C4-2B (cell line): ENCODE results near the gene SFXN5.

Experiments used
- ZFX ChIP-seq: fragments of 450-650 bp; IDR thresholded peaks from 2 replicates; pipeline ENCODE4 v1.6.1; 2017
- TF ChIP-seq, protein P1 (sequence below): fragments of 450-650 bp; conservative IDR thresholded peaks from 2 replicates; pipeline ENCODE4 v1.5.1; 2017; ENCODE audit warnings: mild to moderate bottlenecking

DNA sequence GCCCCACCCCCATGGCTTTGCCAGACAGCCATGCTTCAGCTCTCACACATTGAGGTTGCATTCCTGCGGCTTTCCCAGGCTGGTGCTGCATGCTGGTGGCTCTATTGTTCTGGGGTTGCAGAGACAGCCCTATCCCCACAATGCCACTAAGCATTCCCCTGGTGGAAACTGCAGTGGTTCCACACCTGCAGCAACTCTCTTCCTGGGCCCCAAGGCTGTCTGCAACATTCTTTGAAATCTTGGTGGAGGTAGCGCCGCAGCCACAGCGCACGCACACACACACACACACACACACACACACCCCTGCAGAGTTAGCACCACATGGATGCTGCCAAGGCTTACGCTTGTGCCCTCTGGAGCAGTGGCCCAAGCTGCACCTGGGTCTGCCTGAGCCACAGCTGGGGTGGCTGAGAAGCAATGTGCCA lies 21.4 kb downstream of the SFXN5 start:
- TF ChIP-seq, protein P1, sequence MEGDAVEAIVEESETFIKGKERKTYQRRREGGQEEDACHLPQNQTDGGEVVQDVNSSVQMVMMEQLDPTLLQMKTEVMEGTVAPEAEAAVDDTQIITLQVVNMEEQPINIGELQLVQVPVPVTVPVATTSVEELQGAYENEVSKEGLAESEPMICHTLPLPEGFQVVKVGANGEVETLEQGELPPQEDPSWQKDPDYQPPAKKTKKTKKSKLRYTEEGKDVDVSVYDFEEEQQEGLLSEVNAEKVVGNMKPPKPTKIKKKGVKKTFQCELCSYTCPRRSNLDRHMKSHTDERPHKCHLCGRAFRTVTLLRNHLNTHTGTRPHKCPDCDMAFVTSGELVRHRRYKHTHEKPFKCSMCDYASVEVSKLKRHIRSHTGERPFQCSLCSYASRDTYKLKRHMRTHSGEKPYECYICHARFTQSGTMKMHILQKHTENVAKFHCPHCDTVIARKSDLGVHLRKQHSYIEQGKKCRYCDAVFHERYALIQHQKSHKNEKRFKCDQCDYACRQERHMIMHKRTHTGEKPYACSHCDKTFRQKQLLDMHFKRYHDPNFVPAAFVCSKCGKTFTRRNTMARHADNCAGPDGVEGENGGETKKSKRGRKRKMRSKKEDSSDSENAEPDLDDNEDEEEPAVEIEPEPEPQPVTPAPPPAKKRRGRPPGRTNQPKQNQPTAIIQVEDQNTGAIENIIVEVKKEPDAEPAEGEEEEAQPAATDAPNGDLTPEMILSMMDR = no peak
- TF ChIP-seq ZFX = no peak
